ENCODE measurements around the gene SOSTDC1. TPM values are rescaled to one million over a fixed set of nuclear protein-coding genes. Genes with fewer than 3 reads are reported as not detected.

Gene SOSTDC1
- polyA plus RNA-seq, 1 donor = 47.8 TPM

- DNase-seq = peak; percentile 91
Observed at GRCh38 chr7:16420649-16421332, 44.7 kb downstream of the SOSTDC1 start.

- no peak for DNase-seq
Observed at GRCh38 chr7:16420329-16420648, 45.2 kb downstream of the SOSTDC1 start.

- no peak for DNase-seq
Observed at GRCh38 chr7:16419859-16420258, 45.7 kb downstream of the SOSTDC1 start.

- no peak for DNase-seq
Observed at GRCh38 chr7:16419126-16419525, 46.4 kb downstream of the SOSTDC1 start.

GRCh38 chr7:16417906-16418305, 47.6 kb downstream of the SOSTDC1 start:
- DNase-seq = no peak

GRCh38 chr7:16416289-16417282, 49.0 kb downstream of the SOSTDC1 start:
- DNase-seq = no peak

GRCh38 chr7:16412274-16413254, 53.0 kb downstream of the SOSTDC1 start:
- no peak for DNase-seq

Other genes starting within 250 kb of the SOSTDC1 start
- 6.0 TPM for gene CRPPA, start 44.2 kb downstream of the SOSTDC1 start, polyA plus RNA-seq (ENCODE audit: insufficient read length)
- not detected for gene LRRC72, start 61.1 kb upstream of the SOSTDC1 start, polyA plus RNA-seq (ENCODE audit: insufficient read length)
- 34.6 TPM for gene ANKMY2, start 180.0 kb upstream of the SOSTDC1 start, polyA plus RNA-seq (ENCODE audit: insufficient read length)
- gene BZW2, start 180.4 kb upstream of the SOSTDC1 start, polyA plus RNA-seq (ENCODE audit: insufficient read length) = 84.2 TPM

All from left kidney (tissue), 2 donors.